Keratinocyte (primary cell): ENCODE measurements around the gene DSCAM. TPM values are rescaled to one million over a fixed set of nuclear protein-coding genes. Genes with fewer than 3 reads are reported as not detected.

Experiments
- DNase-seq: peaks from one replicate; pipeline ENCODE4 v3.0.0-alpha.2; 2011; ENCODE audit warnings: low read depth, missing footprints, low spot score
- FAIRE-seq: peaks from 2 replicates; lab custom pipeline; 2011; peaks lifted over from hg19 to GRCh38; lab: Jason Lieb, UNC
- H2AFZ ChIP-seq: 2 replicates; pipeline ENCODE4 v1.6.0; 2012; ENCODE audit warnings: low read length, control low read depth, inconsistent platforms; ENCODE audit not compliant: control insufficient read depth
- H3K27ac ChIP-seq: 2 replicates; pipeline ENCODE4 v1.5.1; 2011; ENCODE audit warnings: low read length; ENCODE audit not compliant: control insufficient read depth, insufficient read depth
- H3K27me3 ChIP-seq: 3 replicates; pipeline ENCODE4 v1.6.0; 2011; ENCODE audit warnings: low read length; ENCODE audit not compliant: control insufficient read depth, insufficient read depth; ENCODE audit errors: extremely low read depth
- H3K36me3 ChIP-seq, 2 experiments: 2 replicates in 1 of 2; 3 replicates in 1 of 2; pipeline ENCODE4 v1.5.1; 2011; ENCODE audit warnings: low read length in 2 of 2, mild to moderate bottlenecking in 1 of 2; ENCODE audit not compliant: control insufficient read depth in 2 of 2, insufficient read depth in 2 of 2; ENCODE audit errors: extremely low read depth in 1 of 2
- H3K4me1 ChIP-seq: 3 replicates; pipeline ENCODE4 v1.5.1; 2011; ENCODE audit warnings: low read length; ENCODE audit not compliant: control insufficient read depth, insufficient read depth; ENCODE audit errors: extremely low read depth
- H3K4me2 ChIP-seq: 3 replicates; pipeline ENCODE4 v1.6.0; 2011; ENCODE audit warnings: low read depth, low read length; ENCODE audit not compliant: control insufficient read depth, insufficient read depth; ENCODE audit errors: extremely low read depth
- H3K4me3 ChIP-seq, 3 experiments: fragments of 200-600 bp in 1 of 3; sonication (generic) in 1 of 3; 2 replicates in 2 of 3; 3 replicates in 1 of 3; pipeline ENCODE4 v1.5.1; 2011 to 2016; ENCODE audit warnings: low read length in 3 of 3, mild to moderate bottlenecking in 3 of 3, control low read depth in 2 of 3, inconsistent platforms in 1 of 3, low read depth in 1 of 3, mixed read lengths in 1 of 3, mixed run types in 1 of 3, moderate library complexity in 1 of 3; ENCODE audit not compliant: control insufficient read depth in 2 of 3, insufficient read depth in 2 of 3; ENCODE audit errors: extremely low read depth in 1 of 3
- H3K79me2 ChIP-seq: 2 replicates; pipeline ENCODE4 v1.6.0; 2012; ENCODE audit warnings: low read length; ENCODE audit not compliant: control insufficient read depth, insufficient read depth
- H3K9ac ChIP-seq: 3 replicates; pipeline ENCODE4 v1.6.0; 2011; ENCODE audit warnings: low read length; ENCODE audit not compliant: control insufficient read depth, insufficient read depth; ENCODE audit errors: extremely low read depth
- H3K9me1 ChIP-seq: 3 replicates; pipeline ENCODE4 v1.6.0; 2011; ENCODE audit warnings: low read length; ENCODE audit not compliant: control insufficient read depth, insufficient read depth; ENCODE audit errors: extremely low read depth
- H3K9me3 ChIP-seq: 2 replicates; pipeline ENCODE4 v1.5.1; 2012; ENCODE audit warnings: low read depth, low read length; ENCODE audit not compliant: control insufficient read depth
- H4K20me1 ChIP-seq: 3 replicates; pipeline ENCODE4 v1.6.0; 2011; ENCODE audit warnings: low read length; ENCODE audit not compliant: control insufficient read depth, insufficient read depth; ENCODE audit errors: extremely low read depth
- EZH2 ChIP-seq: IDR thresholded peaks from one replicate; pipeline ENCODE4 v1.6.1; 2012; ENCODE audit warnings: inconsistent platforms, mild to moderate bottlenecking, low read length, moderate library complexity
- dilution Hi-C: fragments of 300-500 bp; cut with MboI; formaldehyde crosslinking; loops from one replicate; pipeline ENCODE4 v1.7.0; 2020; ENCODE audit warnings: low sequenced_read_pairs; ENCODE audit not compliant: extremely low pct_ligation_motif_present
- polyA plus RNA-seq, 5 experiments: library from polyadenylated mRNA; depleted of rRNA in 3 of 5; stranded (reverse) in 3 of 5; stranded (forward) in 1 of 5; unstranded in 1 of 5; fragments of >200 nt; gene quantifications; 1 replicate in 1 of 5; 2 replicates in 3 of 5; 3 replicates in 1 of 5; pipeline versions ENCODE4 v1.2.1 to v1.2.3, GENCODE V29; 2011 to 2012; ENCODE audit warnings: missing spikeins in 2 of 5, low read depth in 1 of 5, low replicate concordance in 1 of 5
- TF ChIP-seq, protein P1 (sequence below), 3 experiments: IDR thresholded peaks in 1 of 3; conservative IDR thresholded peaks in 1 of 3; optimal IDR thresholded peaks in 1 of 3; 2 replicates in 2 of 3; 3 replicates in 1 of 3; pipeline versions ENCODE3 to v1.5.1; 2011; ENCODE audit warnings: low read length in 3 of 3, mild to moderate bottlenecking in 3 of 3, moderate library complexity in 2 of 3, control low read depth in 1 of 3, inconsistent platforms in 1 of 3; ENCODE audit not compliant: insufficient read depth in 2 of 3; ENCODE audit errors: extremely low read depth in 1 of 3

DSCAM gene
- polyA plus RNA-seq, 1 donor (not counting 4 experiments of a cell fraction or from before 2014, with no cell fraction given) = 2.1 TPM

- no peaks in the 10 kb centered on the region for H3K79me2 ChIP-seq
- no peak overlapping the region for H2AFZ ChIP-seq
- no peaks in the 10 kb centered on the region for H3K9me3 ChIP-seq
- FAIRE-seq = no peak
- no peaks in the 10 kb centered on the region for H4K20me1 ChIP-seq
- H3K4me3 ChIP-seq = no peak overlapping the region
- dilution Hi-C loops = no loop called here
- no peaks in the 10 kb centered on the region for H3K4me1 ChIP-seq
- H3K4me2 ChIP-seq = no peak overlapping the region
- H3K9me1 ChIP-seq = no peaks in the 10 kb centered on the region
- H3K27me3 ChIP-seq = no peaks in the 10 kb centered on the region
- H3K36me3 ChIP-seq = peaks cover 0 to 1% of the 10 kb centered on the region in 2 experiments
- TF ChIP-seq, protein P1, sequence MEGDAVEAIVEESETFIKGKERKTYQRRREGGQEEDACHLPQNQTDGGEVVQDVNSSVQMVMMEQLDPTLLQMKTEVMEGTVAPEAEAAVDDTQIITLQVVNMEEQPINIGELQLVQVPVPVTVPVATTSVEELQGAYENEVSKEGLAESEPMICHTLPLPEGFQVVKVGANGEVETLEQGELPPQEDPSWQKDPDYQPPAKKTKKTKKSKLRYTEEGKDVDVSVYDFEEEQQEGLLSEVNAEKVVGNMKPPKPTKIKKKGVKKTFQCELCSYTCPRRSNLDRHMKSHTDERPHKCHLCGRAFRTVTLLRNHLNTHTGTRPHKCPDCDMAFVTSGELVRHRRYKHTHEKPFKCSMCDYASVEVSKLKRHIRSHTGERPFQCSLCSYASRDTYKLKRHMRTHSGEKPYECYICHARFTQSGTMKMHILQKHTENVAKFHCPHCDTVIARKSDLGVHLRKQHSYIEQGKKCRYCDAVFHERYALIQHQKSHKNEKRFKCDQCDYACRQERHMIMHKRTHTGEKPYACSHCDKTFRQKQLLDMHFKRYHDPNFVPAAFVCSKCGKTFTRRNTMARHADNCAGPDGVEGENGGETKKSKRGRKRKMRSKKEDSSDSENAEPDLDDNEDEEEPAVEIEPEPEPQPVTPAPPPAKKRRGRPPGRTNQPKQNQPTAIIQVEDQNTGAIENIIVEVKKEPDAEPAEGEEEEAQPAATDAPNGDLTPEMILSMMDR (optimal IDR thresholded peaks at IDR 0.05 in 1 of 3, IDR thresholded peaks at IDR 0.05 in 1 of 3, conservative IDR thresholded peaks at IDR 0.05 in 1 of 3; ENCODE audit: extremely low read depth in 1 of 3, insufficient read depth in 2 of 3, low read length in 3 of 3) = no peak
- TF ChIP-seq EZH2 = no peak
- no peak overlapping the region for H3K9ac ChIP-seq
- DNase-seq = no peak
- no peak overlapping the region for H3K27ac ChIP-seq
Measured at GRCh38 chr21:40765811-40766210, 81.1 kb downstream of the DSCAM start.

- no peak for TF ChIP-seq EZH2
- TF ChIP-seq, protein P1 (optimal IDR thresholded peaks at IDR 0.05 in 1 of 3, IDR thresholded peaks at IDR 0.05 in 1 of 3, conservative IDR thresholded peaks at IDR 0.05 in 1 of 3; ENCODE audit: extremely low read depth in 1 of 3, insufficient read depth in 2 of 3, low read length in 3 of 3) = no peak
- H3K9me3 ChIP-seq = no peaks in the 10 kb centered on the region
- dilution Hi-C loops = no loop called here
- no peak overlapping the region for H3K4me3 ChIP-seq
- DNase-seq (no peak), FAIRE-seq (no peak)
- H3K9me1 ChIP-seq = no peaks in the 10 kb centered on the region
- peaks cover 0 to 1% of the 10 kb centered on the region in 2 experiments for H3K36me3 ChIP-seq
- H3K4me1 ChIP-seq = no peaks in the 10 kb centered on the region
- no peak overlapping the region for H3K4me2 ChIP-seq
- no peak overlapping the region for H3K9ac ChIP-seq
- no peak overlapping the region for H3K27ac ChIP-seq
- no peaks in the 10 kb centered on the region for H3K27me3 ChIP-seq
- H2AFZ ChIP-seq = no peak overlapping the region
- no peaks in the 10 kb centered on the region for H3K79me2 ChIP-seq
- no peaks in the 10 kb centered on the region for H4K20me1 ChIP-seq
Measured at GRCh38 chr21:40760821-40761220, 86.1 kb downstream of the DSCAM start.
